Measurements from ENCODE around the gene FZD4.
"Not testable (repeated sequence)": the region's sequence is repeated elsewhere in the genome, so short reads cannot be mapped to it uniquely, and the experiment has no call there.

GRCh38 chr11:86937193-86937806 lies 17.9 kb downstream of the FZD4 start:
- TF ChIP-seq POLR2A, CTCF (IDR thresholded peaks at IDR 0.05): not testable (repeated sequence)

Data from testis (tissue), 2 donors.